GM18505 (cell line): ENCODE results near the gene HIPK4.
A peak's percentile ranks its signal among the peaks of the same experiment; 100 is the strongest.

Source experiments
- ATAC-seq: cut with Tn5 transposase; IDR thresholded peaks from one replicate; pipeline ENCODE4 v1.9.1; 2021; ENCODE audit not compliant: unreplicated experiment
- POLR2A ChIP-seq: IDR thresholded peaks from 4 replicates; pipeline ENCODE4 v1.6.1; 2011; ENCODE audit warnings: borderline replicate concordance; ENCODE audit not compliant: insufficient read depth, insufficient read length; ENCODE audit errors: extremely low read depth

HIPK4 gene

DNA sequence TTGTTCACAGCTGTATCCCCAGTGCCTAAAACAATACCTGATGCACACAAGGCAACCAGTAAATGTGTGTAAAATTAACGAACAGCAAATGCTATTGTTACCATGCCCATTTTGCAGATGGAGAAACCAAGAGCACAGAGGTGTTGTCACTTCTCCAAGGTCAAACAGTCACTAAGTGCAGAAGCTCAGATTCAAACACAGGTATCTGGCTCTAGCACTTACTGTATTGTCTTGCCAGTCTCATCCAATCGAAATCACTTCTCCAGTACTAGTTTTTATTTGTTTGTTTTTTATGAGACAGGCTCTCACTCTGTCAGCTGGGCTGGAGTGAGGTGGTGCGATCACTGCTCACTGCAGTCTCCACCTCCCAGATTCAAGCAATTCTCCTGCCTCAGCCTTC lies 27.8 kb downstream of the HIPK4 start:
- ATAC-seq, result no peak

DNA sequence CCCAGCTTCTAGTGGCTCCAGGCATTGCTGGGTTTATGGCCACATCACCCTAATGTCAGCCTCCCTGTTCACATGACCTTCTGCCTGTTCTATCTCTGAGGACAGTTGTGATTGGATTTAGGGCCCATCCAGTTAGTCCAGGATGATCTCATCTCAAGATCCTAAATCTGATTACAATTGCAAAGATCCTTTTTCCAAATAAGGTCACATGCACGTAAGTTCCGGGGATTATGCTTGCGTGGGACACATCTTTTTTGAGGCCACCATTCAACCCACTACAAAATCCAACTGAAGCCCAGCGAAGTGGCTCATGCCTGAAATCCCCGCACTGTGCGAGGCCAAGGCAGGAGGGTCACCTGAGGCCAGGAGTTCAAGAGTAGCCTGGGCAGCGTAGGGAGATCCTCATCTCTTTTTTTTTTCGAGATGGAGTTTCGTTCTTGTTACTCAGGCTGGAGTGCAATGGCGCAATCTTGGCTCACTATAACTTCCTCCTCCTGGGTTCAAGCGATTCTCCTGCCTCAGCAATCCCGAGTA lies 29.2 kb downstream of the HIPK4 start:
- no peak for TF ChIP-seq POLR2A

More for the DNA sequence above, 27.8 kb downstream of the HIPK4 start:
- no peak for TF ChIP-seq POLR2A

DNA sequence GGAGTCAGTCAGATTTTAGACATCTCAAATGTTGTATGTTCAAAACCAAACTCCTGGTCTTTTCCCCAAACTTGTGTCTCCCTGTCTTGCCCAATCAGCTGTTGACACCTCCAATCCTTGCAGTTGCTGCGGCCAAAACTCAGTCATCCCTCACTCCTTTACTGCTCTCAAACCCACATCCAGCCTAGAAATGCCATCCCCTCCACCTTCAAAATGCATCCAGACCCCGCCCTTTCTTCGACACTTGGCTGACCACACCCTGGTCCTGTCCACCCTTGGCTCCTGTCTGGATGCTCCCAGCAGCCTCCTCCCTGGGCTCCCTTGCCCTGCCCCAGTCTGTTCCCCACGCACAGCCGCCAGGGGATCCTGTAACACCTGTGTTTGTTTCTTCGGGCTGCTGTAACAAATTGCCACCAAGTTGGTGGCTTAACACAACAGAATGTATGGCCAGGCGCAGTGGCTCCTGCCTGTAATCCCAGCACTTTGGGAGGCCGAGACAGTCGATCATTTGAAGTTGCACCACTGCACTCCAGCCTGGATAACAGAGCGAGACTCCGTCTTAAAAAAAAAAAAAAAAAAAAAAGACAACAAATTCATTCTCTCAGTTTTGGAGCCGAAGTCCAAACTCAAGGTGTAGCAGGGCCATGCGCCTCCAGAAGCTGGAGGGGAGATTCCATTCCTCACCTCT lies 29.8 kb downstream of the HIPK4 start:
- ATAC-seq, result no peak
- TF ChIP-seq POLR2A, result no peak

More for the DNA sequence above, 29.2 kb downstream of the HIPK4 start:
- no peak for ATAC-seq

DNA sequence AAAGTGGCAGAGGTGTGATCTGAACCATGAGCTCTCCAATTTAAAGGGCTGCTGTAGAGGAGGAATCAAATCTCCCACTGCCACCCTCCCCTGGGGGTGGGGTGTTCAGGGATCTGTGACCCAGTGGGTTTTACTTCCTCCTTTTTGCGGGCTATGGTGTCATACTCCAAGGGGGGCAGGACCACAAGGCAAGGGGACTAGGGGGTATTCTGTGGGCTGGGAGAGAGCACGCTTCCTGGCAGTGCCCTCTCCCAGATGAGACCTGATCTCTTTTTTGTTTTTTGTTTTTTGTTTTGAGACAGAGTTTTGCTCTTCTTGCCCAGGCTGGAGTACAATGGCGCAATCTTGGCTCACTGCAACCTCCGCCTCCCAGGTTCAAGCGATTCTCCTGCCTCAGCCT lies 31.2 kb downstream of the HIPK4 start:
- no peak for ATAC-seq
- no peak for TF ChIP-seq POLR2A

DNA sequence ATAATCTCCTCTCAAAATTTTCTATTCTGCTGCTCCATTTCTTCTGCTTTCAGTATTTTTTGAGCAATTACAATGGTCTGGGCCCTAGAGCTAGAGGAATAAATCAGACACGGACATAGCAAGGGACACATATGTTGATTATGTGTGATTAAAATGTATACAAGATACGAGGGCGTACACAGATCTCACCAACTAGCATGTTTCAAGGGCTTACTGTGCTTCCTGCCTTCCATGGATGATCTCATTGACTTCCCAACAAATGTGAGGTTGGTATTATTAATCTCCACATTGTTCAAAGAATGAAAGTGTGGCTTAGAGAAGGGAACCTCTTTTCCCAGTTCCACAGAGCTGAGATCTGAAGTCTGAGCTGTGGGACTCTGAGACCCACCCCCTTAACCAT lies 32.3 kb downstream of the HIPK4 start:
- TF ChIP-seq POLR2A, result no peak
- ATAC-seq, result no peak

DNA sequence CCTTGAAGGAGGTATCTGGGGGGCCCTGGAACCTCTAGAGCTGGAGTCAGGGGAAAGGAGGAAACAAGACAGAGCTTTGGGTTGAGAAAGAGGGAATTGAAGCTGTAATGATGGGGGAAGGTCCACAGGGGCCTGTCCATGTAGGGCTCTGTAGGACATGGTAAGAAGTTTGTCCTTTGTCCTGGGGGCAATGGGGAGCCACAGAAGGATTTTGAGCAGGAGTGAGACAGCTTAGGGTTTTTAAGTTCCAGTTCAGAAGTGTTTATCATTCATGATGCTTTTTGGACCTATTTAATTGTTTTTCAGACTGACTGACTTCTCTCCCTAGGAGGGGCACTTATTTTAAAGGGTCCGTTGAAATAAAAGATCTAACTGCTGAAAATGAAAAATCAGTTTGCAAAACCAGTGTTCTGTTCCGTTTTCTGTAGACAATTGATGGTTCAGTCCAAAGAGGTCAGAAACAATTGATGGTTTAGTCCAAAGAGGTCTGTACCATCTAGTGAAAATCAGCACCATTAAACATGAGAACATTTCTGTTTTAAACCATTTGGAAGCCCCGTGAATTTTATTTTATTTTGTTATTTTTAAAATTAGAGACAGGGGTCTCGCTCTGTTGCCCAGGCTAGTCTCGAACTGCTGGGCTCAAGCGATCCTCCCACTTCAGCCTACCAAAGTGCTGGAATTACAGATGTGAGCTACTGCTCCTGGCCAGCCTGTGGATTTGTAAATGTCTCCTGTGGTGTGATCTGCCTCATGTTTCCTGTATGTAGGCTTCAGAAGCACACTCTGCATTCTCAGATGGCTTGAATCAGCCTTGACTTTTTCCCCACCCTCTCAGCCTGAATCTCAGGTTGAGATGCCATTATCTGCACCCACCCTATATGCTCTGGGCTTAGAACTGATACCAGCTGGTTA lies 33.0 kb downstream of the HIPK4 start:
- TF ChIP-seq POLR2A, result no peak
- ATAC-seq, result no peak

DNA sequence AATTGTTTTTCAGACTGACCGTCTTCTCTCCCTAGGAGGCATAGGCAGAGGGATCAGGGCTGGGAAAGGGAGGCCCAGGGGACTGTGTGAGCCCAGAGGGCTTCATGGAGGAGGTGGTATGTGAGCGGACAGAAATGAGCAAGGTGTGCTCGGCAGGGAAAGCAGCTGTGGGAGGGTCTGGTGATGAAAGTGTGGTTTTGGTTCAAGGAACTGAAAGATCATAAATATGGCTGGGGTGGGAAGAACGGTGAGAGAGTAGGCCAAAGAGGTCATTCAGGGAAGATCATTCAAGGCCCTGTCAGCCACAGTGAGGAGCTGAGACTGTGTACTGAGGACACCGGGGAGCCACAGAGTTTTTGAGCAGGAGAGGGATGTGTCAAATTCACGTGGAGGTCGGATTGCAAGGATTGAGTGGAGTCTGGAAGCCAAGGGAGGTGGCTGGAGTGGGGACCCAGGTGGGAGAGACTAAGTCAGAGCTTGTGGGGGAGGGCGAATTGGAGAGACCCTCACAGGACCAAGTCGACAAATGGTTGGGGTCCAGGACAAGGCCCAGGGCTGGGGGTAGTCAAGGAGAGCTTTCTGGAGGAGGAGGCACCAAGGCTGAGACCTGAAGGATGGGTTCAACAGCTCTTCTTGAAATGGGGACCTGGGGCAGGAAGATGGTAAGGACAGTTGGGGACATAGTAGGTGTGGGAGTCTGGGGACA lies 33.9 kb downstream of the HIPK4 start:
- no peak for ATAC-seq
- peak; percentile 55 for TF ChIP-seq POLR2A

DNA sequence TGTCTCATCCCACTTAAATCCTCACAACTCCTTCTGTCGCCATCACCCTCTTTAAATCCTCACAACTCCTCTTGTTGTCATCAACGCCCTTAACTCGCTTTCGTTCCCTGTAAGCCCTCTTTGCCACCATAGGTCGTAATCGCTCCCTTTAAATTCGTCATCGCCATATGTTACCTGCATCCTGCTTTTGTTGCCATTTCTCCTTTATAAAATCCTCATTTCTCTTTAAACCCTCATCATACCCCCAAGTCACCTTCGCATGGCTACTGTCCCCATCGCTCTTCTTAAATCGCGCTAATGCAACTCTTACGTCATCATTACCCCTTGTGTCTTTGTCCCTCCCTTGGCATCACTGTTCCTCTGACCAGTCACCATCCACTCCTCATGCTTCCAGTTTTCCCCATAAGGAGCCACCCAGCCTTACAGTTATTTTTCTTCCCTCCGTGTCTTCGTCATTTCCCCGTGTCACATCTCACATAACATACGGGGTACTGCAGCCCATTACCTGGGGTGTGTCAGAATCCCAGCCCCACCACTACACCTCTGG lies 40.9 kb downstream of the HIPK4 start:
- no peak for ATAC-seq

DNA sequence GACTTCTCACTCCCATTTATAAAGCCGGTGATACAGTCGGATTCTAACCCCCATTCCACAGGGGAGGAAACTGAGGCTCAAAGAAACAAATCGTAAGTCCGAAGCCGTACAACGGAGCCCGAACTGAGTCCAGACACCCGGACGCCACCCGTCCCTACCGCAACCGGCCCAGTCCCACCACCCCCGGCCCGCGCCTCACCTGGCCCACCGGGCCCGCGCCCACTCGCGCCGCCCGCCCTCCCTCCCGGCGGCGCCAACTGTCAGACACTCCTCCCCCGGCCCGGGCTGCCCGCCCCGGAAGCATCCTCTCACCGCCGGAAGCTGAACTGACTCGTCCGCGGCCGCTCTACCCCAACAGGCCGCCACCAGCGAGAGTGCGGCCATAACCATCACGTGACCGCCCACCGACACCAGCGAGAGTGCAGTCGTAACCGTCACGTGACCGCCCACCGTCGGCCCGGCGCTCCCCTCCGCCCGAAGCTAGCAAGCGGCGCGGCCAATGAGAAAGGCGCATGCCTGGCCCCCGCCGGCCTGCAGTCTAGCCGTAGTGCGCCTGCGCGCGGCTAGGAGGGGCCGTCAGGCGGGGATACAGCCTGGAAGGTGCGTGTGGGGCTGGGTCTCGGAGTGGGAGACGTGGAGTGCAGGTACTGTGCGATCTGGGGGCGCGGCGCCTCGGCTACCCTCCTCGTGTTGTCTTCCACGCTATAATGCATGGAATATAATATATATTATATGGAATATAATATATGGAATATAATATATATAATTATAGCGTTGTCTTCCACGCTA lies 41.7 kb downstream of the HIPK4 start, which contains the start of the genes C19orf47 and PLD3:
Gene C19orf47 (minus strand): TSS at position 273 of the 789 bp plus-strand sequence. CDS start 6,540 bp downstream, outside the sequence.
Gene PLD3 (plus strand): TSS at position 571 of the 789 bp plus-strand sequence. CDS start 17,789 bp downstream, outside the sequence.
- peak; percentile 96 for TF ChIP-seq POLR2A
- peak; percentile 92 for ATAC-seq

More for the DNA sequence above, 40.9 kb downstream of the HIPK4 start:
- TF ChIP-seq POLR2A, result no peak

DNA sequence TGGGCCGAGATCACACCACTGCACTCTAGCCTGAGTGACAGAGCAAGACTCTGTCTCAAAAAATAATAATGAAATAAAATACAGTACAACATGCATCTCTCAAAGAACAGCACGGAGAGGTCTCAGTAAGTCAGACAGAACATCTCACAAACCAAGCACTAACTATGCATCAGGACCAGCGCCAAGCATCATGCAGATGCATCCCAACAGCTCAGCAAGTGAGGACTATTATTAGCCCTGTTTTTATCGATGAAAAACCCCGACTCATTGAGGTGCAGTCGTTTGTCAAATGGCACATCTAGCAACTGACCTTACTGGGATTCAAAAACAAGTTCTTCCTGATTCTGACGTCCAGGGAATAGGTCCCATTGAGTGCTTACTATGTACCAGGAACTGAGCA lies 45.6 kb downstream of the HIPK4 start:
- no peak for TF ChIP-seq POLR2A
- ATAC-seq, result no peak

DNA sequence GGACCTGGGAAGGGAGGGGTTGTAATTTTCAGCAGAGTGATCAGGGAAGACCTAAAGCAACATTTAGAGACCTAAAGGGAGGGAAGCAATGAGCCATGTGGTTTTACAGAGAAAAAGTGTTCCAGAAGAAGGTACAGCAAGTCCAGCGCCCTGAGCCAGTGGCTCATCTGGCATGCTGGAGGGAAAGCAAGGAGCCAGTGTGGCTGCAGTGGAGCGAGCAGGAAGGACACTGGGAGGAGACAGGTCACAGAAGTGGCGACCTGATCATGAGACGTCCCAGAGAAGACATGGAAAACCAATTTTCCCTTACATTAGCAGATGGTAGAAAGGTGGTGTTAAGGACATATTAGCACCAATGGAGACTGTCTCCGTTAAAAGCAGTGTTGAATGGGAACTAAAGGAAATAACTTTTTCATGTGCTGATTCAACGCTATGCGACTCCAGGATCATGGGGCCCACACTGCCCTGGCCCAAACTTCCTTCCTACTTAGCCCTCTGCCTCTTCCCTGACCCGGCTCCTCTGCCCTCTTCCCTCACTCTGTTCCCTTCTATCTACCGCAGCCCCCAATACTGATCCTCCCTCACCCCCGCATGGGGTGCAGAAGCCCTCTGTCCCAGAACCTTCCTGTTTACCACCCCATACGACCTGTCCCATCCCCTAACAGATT lies 47.2 kb downstream of the HIPK4 start:
- no peak for TF ChIP-seq POLR2A
- ATAC-seq, result no peak
